Right ventricle myocardium superior (tissue), 1 donor: ENCODE results near the gene CBX4. TPM values are rescaled to one million over a fixed set of nuclear protein-coding genes. Genes with fewer than 3 reads are reported as not detected.
"Not testable (repeated sequence)": the region's sequence is repeated elsewhere in the genome, so short reads cannot be mapped to it uniquely, and the experiment has no call there.

Experiments
- ATAC-seq: fragments of 200-7000 bp; cut with Tn5 transposase; one replicate; pipeline ENCODE4 v1.9.1; 2020; ENCODE audit warnings: mild to moderate bottlenecking; ENCODE audit not compliant: poor library complexity
- DNase-seq: peaks from one replicate; pipeline ENCODE4 v3.0.0-alpha.2; 2020
- intact Hi-C: fragments of 100-400 bp; cut with DNase I; formaldehyde crosslinking; loops from one replicate; pipeline ENCODE4 v1.11.2; 2022
- total RNA-seq: library from RNA; stranded (reverse); fragmentation: NEBNext Ultra II Directional; extraction: Animal tissue kit (Norgen Biotek cat#: 25700); gene quantifications from one replicate; pipeline ENCODE4 v1.2.1, GENCODE V29; 2021
- donor health status: DM: no; HTN: yes; CAD: no; lungs with severe emphysema.

CBX4 gene
- total RNA-seq, 1 donor from 2014 or later: 25.6 TPM

DNA sequence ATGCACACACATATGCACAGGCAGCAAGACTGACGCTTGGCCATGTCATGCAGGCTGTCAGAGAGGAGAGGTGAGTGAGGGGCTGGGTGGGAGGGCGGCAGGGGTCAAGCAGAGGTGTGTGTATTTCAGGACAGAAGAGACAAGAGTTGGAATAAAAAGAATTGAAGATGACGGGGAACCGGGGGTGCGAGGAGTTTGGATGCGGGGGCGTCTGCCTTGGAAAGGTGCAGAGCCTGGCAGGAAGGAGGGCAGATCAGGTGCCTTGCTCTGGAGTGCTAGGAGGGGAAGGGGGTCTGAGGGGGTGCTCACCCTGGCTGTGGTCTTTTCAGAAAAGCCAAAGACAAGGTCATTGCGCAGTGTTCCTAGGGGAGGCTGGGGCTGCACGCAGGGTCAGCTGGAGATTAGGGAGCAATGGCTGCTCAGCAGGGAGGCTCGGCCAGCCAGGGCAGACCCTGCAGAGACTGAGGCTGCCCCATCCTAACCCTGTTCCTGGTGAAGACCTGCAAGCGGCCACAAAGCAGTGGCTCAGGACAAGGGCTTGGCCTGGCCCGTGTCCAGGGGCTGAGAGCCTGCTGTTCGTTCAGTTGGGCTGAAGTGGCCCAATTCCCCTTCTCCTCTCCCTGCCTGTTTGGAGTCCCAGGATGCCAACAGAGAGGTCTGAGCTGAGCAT lies 23.7 kb upstream of the CBX4 start:
- DNase-seq: no peak
- intact Hi-C loops: no loop called here
- no peak for ATAC-seq

DNA sequence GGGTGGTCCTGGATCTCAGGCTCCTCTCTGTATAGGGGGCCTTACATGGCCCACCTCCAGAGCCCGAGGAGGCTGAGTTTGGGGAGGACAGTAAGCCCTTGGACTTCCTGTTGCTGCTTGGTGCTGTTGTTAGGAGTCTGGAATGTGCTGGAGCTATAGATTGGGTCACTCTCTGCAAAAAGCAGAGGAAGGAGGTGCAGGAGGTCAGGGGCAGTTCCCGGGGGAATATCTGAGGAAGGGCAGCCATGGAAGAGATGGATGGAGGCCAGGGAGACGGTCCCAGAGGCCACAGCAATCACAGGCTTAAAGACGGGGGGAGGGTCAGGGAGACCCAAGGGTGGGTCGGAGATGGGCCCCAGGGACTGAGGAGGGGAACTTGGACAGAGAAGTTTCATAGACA lies 23.0 kb upstream of the CBX4 start:
- no peak for ATAC-seq
- intact Hi-C loops: no loop called here
- DNase-seq: no peak

DNA sequence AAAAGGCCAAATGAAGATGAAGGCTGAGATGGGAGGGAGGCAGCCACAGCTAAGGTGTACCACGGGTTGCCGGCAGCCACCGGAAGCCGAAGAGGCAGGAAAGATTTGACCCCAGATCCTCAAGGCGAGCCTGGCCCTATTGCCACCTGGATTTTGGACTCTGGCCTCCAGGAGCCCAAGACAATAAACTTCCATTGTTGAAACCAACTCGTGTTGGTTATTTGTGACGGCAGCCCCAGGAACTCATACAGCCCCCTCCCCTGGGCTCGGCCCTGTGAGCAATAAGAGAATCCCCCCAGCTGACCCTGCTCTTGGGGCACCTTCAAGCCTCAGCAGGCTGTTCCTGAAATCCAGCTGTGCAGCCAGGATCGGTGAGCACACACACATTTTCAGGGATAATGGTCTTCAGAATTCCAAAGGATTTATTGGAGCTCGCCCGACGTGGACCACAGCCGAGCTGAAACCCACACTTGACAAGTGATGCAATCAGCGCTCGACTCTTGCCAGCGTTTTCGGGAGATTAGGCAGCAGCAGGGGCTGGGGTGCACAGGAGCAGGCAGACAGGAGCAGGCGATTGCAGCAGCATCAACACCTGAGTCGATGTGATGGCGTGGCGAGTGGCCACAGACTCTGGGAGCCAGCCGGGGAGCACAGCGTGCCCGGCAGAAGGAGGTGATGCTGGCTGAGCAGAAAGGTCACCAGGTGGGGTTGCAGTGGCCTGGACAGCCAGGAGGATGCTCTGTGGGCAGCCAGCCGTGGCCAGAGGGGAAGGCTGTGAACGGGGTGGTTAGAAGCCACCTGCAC lies 22.4 kb upstream of the CBX4 start:
- DNase-seq: no peak
- ATAC-seq: no peak
- intact Hi-C loops: no loop called here

DNA sequence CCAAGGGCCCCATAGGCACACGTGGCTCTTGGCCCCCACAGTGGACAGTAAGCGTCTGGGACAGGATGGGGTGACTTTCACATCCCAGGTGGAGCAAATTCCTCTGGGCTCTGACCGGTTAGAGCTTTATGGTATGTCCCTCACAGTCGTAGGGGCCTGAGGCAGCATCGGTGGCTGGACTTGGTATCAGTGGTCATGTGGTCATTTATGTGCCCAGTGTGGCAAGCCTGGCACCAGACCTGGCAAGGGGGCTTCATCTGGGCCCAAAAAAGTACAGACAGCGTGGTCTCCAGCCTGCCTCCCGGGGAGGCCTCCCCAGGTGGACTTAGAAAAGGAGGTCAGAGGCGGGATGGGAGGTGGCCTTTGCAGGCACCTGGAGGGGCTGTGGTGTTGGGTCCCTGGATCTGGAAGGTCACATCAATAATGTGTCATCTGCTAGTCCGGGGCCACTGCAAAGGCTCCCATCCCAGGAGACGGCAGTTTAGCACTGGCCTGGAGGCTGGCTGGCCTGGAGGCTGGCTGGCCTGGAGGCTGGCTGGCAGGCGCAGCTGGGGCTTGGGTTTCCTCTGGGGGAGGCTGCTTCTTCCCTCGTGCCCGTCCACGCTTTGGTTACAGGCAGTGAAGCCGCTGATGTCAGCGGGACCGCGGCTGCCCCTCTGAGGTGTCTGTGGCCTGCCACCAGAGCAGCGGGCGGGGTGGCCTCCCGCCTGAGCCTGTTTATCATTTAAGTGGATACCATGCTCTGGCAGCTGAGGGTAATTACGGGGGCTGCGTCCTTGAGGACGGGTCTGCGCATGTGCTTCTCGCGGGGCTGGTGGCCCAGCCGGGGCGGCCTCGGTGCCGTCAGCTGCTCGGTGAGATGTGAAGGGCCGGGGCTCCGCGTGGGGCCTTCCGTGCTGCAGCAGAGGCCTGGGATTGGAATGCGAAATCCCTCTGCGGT lies 20.7 kb upstream of the CBX4 start:
- ATAC-seq (no peak), DNase-seq (no peak)
- intact Hi-C loops: no loop called here

DNA sequence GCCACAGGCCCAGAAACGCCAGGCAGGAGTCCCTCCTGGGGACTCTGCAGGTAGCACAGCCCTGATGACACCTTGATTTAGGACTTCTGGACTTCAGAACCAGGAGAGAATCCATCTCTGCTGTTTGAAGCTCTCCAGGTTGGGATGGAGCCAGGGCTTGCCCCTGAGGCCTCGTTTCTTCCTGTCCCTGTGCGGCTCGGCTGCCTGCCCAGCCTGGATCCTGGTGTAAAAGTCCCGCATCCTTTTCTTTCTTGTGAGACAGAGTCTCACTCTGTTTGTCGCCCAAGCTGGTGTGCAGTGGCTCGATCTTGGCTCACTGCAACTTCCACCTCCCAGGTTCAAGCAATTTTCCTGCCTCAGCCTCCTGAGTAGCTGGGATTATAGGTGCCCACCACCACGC lies 17.9 kb upstream of the CBX4 start:
- intact Hi-C loops: no loop called here
- no peak for ATAC-seq

DNA sequence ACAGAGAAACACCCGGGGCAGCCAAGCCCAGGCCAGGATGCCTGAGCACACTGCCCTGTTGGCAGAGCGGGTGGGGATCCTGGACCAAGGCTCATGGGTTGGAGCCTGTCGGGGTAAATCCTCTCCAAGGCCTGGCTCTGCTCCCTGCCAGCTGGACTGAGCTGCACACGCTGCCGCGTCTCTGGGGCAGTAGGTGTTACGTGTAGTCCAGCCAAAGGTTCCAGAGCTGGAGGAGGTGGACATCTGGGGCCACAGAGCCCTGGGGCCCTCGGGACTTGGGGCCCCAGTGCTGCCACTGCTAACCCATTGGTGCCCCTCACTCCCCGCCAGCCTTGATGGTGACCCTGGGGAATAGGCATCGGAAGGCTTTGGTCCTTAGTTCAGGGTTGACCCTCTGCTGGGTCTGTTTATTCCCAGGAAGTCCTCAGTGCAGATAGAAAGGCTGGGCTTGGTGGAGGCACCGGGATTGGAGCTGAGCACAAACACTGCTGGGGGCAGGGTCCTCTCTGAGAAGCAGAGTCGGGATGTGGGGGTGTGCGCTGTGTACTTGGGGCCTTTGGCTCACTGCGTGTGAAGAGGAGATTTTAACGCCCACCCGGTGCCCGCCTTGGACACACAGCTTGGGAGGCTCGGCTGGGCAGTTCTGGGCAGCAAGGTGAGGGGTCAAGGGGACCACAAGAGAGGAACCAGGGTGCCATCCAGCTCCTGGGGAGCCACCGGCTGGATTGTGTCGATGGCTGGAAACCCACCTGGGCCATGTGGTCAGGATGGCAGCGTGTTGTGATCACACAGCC lies 16.3 kb upstream of the CBX4 start:
- intact Hi-C loops: no loop called here
- DNase-seq: peak; percentile 34
- no peak for ATAC-seq

More for the DNA sequence above, 17.9 kb upstream of the CBX4 start:
- DNase-seq: no peak

DNA sequence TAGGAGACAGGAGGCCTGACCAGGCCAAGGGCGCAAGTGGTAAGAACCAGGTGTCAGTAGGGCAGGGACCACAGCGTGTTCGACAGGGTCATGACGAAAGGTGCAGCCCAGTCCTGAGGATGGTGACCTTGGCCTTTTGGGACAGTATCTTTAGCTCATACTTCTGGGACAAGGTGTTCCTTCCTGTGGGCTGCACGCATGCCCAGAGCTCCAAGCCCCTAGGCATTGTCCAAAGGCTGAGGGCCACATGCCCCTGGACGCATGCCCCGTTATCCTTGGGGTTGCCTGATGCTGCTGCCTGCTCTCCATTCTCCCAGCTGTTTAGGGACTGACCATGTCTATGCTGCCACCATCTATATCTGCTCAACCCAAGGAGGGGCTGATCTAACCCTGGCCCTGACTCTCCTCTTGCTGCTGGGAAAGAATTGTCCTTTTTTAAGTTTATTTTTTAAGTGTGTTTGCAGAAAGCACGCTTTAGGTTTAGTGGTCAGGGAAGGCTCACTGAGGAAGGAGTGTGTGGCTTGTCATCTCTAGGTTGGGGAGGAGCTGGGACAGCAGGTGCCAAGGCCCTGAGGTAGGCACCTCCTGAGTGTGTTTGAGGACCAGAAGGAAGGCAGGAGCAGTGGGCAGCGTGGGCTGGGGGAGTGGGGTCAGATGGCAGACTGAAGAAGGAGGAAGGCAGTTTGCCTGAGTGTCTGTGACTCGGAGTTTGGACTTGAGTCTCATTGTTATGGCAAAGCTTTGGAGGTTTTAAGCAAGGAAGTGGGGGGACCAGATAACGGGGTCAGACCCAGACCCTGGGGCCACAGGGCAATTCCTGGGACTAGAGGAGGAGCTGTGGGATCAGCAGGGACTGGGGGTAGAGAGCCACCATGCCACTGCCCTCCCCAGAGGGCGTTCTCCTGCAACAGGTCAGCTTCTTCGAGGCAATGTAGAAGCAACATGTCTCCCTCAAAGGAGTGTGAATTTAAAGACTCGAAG lies 15.1 kb upstream of the CBX4 start:
- intact Hi-C loops: no loop called here
- DNase-seq (no peak), ATAC-seq (no peak)

DNA sequence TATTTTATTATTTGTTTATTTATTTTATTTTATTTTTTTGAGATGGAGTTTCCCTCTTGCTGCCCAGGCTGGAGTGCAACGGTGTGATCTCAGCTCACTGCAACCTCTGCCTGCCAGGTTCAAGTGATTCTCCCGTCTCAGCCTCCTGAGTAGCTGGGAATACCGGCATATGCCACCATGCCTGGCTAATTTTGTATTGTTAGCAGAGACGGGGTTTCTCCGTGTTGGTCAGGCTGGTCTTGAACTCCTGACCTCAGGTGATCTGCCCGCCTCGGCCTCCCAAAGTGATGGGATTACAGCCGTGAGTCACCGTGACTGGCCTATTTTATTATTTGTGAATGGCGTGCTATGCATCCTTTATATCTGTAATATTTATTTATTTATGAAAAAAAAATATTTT lies 13.9 kb upstream of the CBX4 start:
- ATAC-seq, intact Hi-C loops: not testable (repeated sequence)

DNA sequence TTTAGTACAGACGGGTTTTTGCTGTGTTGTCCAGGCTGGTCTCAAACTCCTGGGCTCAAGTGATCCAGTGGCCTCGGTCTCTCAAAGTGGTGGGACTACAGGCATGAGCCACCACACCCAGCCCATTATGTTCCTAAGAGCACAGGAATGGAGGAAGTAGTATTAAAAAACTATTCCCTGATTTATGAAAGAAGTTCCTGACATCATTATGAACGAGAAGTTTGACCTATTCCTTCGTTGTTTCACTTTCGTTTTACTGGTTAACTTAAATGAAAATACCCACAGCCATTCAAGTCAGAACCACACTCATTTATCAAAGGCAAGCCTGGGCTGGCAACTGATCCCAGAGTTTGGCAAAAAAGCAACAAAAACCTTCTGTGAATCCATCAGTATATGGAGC lies 13.5 kb upstream of the CBX4 start:
- no peak for ATAC-seq
- DNase-seq: no peak

More for the DNA sequence above, 13.9 kb upstream of the CBX4 start:
- DNase-seq: not testable (repeated sequence)

DNA sequence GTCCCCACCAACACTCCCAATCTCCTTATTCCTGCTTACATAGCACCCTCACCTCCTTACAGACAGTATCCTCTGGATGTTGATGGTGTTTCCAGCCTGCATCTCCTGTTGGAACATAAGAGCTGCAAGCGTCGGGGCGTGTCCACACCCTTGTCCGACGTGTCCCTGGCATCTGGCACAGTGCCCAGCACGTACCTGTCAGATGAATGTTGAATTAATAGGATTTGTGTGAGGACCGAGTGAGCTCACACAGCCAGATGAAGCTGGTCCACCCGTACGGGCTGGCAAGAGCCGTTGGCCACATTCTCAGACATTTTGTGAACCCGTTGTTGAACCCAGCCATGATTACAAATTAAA lies 12.2 kb upstream of the CBX4 start:
- DNase-seq (no peak), ATAC-seq (no peak)
- intact Hi-C loops: no loop called here

More for the DNA sequence above, 13.5 kb upstream of the CBX4 start:
- intact Hi-C loops: no loop called here

DNA sequence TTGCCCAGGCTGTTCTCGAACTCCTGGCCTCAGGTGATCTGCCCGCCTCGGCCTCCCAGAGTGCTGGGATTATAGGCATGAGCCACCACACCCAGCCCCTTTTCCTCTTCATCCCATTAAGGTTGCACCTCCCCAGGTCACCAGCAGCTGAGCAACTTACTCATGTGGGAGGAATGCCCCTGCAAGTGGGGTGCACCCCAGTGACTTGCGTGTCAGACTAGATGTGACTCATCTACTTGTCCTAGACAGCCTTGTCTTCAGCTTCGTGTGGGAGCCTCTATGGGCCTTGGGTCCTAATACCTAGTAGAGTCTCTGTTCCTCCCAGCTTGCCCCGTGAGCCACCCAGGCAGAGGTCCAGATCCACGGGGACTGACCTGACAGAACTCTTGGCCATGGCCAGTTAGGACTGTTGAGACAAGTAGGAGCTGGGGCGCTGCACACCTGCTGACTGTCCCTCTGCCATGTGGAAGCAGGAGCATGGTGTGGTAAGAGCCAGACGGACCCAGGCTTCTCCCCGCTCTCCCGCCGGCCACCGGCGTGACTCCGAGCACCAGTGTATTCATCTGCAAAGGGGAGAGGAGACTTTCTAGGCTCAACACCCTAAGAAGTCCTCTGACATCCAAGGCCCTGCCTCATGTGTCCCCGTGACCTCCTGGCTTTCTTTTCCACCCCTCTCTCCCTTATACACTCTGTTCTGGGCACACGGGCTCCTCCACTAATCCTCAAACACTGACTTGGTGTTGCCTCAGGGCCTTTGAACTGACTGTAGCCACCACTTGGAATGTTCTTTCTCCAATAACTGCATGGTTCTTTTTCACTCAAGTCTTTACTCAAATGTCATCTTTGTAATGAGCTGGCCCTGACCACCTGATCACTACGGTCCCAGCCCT lies 11.6 kb upstream of the CBX4 start:
- intact Hi-C loops: no loop called here
- DNase-seq (peak; percentile 32), ATAC-seq (no peak)

DNA sequence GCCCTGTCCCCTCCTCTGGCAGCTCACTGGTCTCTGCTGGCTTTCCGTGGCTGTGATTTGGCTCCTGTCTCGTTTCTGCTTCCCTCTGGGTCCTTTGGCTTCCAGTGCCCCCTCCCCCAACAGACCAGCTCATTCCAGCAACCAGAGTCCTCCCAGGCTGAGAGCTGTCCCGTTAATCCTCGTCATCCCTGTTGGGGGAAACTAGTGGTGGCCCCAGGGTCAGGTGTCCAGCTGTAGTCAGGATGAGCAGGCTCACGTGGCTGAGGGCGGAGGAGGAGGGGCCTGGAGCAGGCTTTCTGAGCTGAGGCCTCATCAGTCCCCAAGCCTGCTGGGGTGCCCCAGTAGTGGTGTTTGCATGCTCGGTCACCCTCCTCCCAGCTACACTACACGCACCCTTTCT lies 10.7 kb upstream of the CBX4 start:
- DNase-seq: no peak
- intact Hi-C loops: loop anchor here (10.0 kb wide), 2 partner anchors 65 to 125 kb away; no protein-coding TSS in a partner anchor
- no peak for ATAC-seq

DNA sequence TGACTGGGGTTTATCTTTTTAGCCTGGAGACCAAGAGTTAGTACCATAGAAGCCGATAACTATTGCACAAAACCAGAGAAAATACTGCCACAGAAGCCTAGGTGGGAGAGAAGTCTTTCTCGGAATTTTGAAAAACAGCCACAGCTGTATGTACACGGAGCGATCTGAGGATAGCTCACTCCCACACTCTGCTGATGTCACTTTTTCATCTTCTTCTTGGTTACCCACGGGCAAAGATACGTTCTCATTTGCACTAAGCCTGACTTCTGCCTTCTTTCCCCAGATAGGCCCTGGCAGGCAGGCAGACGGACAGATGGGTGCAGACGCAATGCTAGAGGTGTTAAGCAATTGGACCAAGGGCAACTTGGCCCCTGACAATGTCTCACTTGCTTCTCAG lies 9.1 kb upstream of the CBX4 start:
- ATAC-seq (no peak), DNase-seq (no peak)
- intact Hi-C loops: loop anchor here (10.0 kb wide), 2 partner anchors 66 to 126 kb away; no protein-coding TSS in a partner anchor

DNA sequence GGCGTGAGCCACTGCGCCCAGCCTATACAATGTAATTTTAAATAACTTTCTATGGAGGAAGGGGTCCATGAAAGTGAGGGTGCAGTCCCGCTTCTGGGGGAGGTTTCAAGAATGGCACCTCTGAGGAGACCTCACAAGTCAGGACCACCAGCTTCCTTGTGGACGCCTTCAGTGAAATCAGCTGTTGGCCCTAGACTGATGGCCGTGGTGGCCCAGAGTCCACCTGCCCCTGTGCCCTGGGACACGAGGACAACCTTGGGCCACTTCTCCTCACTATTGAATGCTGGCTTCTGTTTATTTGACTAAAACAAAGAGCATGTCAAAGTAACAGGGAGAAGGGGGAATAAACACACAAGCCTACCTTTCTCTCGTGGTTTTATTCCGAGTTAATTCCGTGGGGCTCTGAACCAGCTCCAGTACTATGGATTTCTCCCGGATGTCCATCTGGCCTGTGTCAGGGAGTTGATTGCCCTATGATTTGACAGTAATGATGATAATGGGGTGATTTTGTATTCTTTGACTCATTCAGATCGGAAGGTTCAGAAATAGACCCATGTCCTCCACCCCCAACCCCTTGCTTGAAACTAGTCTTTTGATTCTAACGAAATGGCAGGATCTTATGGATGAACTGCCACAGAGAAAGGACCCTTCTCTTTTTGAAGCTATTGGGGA lies 8.6 kb upstream of the CBX4 start:
- intact Hi-C loops: loop anchor here (10.0 kb wide), 2 partner anchors 67 to 127 kb away; no protein-coding TSS in a partner anchor
- ATAC-seq (no peak), DNase-seq (no peak)

DNA sequence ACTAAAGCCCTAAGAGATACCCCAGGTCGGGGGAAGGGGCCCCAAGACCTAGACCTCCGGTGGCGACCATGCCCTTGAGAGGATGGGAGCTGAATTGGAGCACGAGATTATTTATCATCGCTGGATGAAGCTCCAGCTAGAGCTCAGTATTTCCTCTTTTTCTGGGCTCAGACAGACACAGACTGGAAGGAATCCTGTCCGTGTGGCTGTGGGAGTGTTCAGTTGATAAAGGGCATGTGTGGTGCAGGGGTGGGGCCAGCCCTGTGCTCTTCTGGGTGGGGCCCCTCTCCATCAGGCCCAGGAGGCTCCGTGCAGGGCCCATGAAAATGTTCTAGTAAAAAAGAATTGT lies 6.3 kb upstream of the CBX4 start:
- DNase-seq (peak; percentile 46), ATAC-seq (no peak)

More for the DNA sequence above, 6.3 kb upstream of the CBX4 start:
- intact Hi-C loops: loop anchor here (10.0 kb wide), 2 partner anchors 69 to 129 kb away; no protein-coding TSS in a partner anchor
